Stimulated activated CD4-positive, alpha-beta T cell treated with anti-CD3 and anti-CD28 coated beads, TNF-alpha, amount 100 ng/mL, for 48 hours (primary cell): Measurements from ENCODE around the gene CHPF.

ENCODE experiments used
- DNase-seq, 3 donors: peaks; one replicate each; pipeline ENCODE4 v3.0.0-alpha.2; 2020; ENCODE audit warnings: low read depth in 3 of 3

Gene CHPF, protein sequence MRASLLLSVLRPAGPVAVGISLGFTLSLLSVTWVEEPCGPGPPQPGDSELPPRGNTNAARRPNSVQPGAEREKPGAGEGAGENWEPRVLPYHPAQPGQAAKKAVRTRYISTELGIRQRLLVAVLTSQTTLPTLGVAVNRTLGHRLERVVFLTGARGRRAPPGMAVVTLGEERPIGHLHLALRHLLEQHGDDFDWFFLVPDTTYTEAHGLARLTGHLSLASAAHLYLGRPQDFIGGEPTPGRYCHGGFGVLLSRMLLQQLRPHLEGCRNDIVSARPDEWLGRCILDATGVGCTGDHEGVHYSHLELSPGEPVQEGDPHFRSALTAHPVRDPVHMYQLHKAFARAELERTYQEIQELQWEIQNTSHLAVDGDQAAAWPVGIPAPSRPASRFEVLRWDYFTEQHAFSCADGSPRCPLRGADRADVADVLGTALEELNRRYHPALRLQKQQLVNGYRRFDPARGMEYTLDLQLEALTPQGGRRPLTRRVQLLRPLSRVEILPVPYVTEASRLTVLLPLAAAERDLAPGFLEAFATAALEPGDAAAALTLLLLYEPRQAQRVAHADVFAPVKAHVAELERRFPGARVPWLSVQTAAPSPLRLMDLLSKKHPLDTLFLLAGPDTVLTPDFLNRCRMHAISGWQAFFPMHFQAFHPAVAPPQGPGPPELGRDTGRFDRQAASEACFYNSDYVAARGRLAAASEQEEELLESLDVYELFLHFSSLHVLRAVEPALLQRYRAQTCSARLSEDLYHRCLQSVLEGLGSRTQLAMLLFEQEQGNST

DNA sequence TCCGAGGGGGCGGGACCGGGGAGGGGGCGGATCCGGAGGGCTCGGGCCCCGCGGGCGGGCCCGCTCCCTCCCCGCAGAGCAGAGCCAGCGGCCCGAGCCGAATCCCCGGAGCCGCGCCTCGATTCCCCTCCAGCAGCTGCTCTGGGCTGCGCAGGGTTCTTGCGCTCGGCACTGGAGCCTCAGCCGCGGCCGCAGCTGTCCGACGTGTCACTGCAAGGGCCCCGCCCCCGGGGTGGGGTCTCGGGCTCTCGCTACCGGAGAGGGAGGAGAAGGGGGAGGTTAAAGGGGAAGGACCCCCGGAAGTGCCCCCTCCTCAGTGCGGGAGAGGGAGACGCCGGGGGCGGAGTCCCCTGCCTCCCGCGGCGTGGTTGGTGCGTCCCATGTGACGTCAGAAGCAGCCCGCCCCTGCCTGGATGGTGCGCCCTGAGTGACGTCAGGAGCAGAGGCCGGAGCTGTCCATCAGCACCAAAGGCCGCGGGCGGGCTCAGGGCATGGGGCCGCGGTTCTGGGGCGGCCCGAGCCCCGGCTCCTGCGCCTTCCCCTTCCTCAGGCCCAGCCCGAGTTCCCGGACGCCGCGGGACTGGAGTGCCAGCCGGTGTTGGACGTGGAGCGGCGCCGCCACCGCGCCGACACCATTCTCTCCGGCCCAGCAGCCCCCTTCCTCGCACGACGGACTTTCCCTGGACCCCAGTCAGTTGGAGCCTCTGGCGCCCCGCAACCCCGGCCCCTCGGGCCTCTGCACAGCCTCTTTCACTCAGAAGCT is at the start of gene CHPF, which contains the start of gene TMEM198:
Gene CHPF (minus strand): TSS at position 214 of the 763 bp plus-strand sequence. CDS start 271 bp downstream, outside the sequence.
Gene TMEM198 (plus strand): TSS at position 433 of the 763 bp plus-strand sequence. CDS start 700 bp downstream, outside the sequence.
- DNase-seq, result peak; percentile 91 to 95 (median 92)

DNA sequence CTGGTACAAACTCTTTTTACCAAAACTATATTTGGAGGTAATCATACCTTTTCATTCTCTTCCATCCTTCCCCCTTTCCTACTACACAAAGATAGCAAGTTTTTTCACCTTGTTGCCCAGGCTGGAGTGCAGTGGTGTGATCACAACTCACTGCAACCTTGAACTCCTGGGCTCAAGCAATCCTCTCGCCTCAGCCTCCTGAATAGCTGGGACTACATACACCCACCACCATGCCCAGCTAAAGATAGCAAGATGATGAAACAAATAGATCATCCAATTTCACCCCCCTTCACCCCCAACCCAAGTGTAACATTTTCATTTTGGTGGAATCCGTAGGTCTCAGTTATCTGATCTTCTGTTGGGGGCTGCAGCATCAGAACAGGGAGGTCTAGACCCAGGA is 49.5 kb upstream of the CHPF start:
- no peak for DNase-seq

GRCh38 chr2:219592736-219593135 is 49.1 kb upstream of the CHPF start:
- no peak for DNase-seq

GRCh38 chr2:219591091-219591490 is 47.5 kb upstream of the CHPF start:
- DNase-seq, result no peak

DNA sequence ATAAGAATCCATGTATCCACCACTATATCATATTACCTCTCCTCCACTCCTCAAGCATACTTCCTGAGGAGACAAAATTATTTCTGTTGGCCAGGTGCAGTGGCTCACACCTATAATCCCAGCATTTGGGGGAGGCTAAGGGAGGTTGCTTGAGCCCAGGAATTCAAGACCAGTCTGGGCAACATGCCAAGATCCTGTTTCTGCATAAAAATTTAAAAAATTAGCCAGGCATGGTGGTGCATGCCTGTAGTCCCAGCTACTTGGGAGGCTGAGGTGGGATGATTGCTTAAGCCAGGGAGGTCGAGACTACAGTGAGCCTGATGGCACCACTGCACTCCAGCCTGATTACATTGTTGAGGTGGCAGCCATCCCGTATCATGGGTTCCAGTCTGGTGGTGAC is 37.7 kb upstream of the CHPF start:
- DNase-seq, result no peak

DNA sequence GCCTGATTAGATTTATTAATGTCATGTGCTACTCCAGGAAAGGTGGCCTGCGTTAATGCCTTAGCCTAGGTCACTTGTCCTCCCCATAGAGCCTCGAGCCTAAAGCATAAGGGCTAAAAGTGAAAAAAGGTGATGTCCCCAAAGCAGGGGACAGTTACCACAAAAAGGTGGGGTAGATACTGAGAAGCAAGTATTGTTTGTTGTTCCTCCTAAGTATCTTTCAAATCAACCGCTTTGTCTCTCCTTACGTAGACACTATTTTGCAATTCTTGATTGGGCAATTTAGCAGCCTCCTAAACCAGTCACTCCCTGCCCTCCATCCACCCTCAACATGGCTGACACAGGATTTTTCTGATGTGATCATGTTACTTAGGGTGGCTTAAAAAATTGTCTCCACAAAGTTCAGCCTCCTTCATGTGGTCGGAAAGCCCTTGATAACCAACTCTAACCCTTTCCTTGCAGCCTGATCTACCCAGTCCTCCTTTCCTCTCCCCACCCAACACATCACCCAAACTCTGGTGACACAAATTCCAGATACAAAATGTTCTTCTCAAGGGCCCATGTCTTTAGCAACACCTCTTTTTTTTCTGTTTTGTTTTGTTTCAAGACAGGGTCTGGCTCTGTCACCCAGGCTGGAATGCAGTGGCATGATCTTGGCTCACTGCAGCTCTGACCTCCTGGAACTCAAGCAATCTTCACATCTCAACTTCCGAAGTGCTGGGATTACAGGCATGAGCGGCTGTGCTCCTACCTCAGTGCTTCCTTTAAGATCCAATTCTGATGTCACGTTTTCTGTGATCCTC is 35.4 kb upstream of the CHPF start:
- DNase-seq, result no peak

- no peak for DNase-seq
These were observed 33.1 kb upstream of the CHPF start for GRCh38 chr2:219576505-219577388.

- DNase-seq, result no peak
These were observed 32.2 kb upstream of the CHPF start for GRCh38 chr2:219575566-219576504.

DNA sequence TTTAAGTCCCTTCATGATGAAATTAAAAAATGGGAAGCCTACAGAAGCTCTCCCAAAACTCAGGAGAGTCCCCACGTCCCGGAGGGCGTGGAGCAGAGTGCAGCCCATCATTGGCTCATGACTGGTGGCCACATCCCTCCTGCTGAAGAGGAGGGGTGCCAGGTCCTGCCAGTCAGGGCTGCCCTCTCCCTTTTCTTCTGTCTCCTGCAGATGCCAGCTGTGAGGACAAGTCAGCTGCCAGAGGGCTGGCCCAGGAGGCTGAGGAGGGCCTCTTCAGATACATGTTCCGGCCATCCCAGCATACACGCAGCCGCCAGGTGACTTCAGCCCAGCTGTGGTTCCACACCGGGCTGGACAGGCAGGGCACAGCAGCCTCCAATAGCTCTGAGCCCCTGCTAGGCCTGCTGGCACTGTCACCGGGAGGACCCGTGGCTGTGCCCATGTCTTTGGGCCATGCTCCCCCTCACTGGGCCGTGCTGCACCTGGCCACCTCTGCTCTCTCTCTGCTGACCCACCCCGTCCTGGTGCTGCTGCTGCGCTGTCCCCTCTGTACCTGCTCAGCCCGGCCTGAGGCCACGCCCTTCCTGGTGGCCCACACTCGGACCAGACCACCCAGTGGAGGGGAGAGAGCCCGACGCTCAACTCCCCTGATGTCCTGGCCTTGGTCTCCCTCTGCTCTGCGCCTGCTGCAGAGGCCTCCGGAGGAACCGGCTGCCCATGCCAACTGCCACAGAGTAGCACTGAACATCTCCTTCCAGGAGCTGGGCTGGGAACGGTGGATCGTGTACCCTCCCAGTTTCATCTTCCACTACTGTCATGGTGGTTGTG is 31.1 kb upstream of the CHPF start:
- no peak for DNase-seq

DNA sequence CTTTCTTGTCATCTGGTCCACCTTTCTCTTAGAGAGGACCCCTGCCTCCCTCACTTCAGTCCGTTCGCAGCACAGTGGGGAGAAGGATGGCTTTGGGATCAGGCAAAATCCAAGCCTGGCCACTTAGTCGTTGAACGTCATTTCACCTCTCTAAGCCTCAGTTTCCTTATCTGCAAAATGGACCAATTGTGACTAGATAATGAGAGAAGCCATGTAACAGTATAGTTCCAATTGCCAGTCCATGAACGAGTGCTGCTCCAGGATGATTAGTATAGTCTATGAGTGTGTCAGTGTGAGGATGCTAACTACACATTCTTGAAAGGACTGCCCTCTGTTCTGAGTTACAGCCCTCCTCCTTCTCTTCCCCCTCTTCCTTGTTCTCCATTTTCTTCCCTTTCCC is 29.6 kb upstream of the CHPF start:
- no peak for DNase-seq

- no peak for DNase-seq
These were observed 28.8 kb upstream of the CHPF start, which contains the start of gene INHA for GRCh38 chr2:219572237-219573001. Gene INHA, plus strand, starts transcription at chr2:219572310. Its CDS starts 65 bp downstream, at chr2:219572375.

- no peak for DNase-seq
These were observed 28.0 kb upstream of the CHPF start, which contains the start of gene OBSL1 for GRCh38 chr2:219571311-219572236. Gene OBSL1, minus strand, starts transcription at chr2:219571539. Its CDS starts 307 bp downstream, at chr2:219571232.

DNA sequence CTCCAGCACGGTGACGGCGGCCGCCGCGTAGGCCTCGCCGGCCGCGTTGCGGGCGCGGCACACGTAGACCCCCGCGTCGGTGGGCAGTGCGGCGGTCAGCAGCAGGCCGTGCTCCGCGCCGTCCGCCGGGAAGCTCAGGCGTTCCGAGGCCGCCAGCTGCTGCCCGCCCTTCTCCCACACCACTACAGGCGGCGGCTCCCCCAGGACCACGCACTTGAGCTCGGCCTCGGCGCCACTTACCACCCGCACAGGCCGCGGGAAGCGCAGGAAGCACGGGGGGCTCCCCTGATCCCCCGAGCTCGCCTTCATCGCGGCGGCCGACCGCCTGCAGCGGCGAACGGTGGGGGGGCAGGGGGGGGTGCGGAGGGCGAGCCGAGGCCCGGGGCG is 27.3 kb upstream of the CHPF start:
- no peak for DNase-seq

DNA sequence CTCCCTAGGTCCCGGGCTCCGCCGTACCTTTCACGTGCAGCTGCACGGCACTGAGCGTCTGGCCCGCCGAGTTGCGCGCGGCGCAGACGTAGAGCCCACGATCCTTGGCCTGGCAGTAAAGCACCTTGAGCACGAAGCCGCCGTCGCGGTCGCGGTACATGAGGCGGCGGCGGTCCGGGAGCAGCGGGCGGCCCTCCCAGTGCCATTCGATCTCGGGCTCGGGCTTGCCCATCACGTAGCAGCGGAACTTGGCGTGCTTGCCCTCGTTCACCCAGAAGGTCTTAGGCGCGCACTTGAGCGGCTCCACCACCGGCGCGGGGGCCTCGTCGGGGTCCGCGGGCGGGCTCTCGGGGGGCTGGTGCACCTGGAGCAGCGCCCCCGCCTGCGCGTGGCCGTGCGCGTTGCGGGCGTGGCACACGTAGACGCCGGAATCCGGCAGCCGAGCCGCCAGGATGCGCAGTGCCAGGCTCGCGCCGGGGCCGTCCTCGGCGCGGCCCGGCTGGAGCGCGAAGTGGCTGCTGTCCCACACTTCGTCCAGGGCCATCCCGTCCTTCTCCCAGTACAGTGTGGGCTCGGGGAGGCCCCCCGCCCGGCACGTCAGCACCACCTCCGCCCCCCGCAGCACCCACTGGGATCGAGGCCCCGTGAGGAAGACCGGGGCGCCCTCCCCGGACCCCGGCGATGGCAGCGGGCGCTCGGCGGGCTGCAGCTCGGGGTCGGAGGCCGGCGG is 26.8 kb upstream of the CHPF start:
- DNase-seq, result no peak

- no peak for DNase-seq
These were observed 26.0 kb upstream of the CHPF start for GRCh38 chr2:219569635-219570034.
